Measurements from ENCODE around the gene PGS1.

PGS1 gene

GRCh38 chr17:78399028-78399692 is 20.7 kb downstream of the PGS1 start:
- DNase-seq (ENCODE audit: extremely low read depth, low read depth) = no peak
- TF ChIP-seq, protein P1, sequence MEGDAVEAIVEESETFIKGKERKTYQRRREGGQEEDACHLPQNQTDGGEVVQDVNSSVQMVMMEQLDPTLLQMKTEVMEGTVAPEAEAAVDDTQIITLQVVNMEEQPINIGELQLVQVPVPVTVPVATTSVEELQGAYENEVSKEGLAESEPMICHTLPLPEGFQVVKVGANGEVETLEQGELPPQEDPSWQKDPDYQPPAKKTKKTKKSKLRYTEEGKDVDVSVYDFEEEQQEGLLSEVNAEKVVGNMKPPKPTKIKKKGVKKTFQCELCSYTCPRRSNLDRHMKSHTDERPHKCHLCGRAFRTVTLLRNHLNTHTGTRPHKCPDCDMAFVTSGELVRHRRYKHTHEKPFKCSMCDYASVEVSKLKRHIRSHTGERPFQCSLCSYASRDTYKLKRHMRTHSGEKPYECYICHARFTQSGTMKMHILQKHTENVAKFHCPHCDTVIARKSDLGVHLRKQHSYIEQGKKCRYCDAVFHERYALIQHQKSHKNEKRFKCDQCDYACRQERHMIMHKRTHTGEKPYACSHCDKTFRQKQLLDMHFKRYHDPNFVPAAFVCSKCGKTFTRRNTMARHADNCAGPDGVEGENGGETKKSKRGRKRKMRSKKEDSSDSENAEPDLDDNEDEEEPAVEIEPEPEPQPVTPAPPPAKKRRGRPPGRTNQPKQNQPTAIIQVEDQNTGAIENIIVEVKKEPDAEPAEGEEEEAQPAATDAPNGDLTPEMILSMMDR (IDR thresholded peaks at IDR 0.05; ENCODE audit: low read depth, low read length) = no peak

DNA sequence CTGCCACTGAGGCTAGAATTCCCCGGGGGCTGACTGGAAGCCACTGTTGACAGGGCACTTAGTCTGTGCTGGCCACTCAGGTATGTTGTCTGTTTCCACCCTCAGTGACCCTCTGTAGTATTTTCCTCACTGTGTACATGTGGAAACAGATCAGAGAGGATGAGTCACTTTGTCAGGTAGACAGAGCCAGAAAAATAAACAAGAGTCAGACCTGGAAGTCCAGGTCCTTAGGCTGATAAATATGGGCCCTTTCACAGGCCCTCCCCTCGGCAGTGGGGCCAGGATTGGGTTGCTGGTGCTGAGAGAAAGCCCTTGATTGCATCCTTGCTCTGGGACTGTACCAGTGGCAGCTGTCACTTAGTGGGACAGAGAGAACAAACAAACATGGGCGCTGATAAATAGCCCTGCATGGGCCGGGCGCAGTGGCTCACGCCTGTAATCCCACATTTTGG is 21.3 kb downstream of the PGS1 start:
- TF ChIP-seq, protein P1 (IDR thresholded peaks at IDR 0.05; ENCODE audit: low read depth, low read length) = no peak
- no peak for DNase-seq (ENCODE audit: extremely low read depth, low read depth)

DNA sequence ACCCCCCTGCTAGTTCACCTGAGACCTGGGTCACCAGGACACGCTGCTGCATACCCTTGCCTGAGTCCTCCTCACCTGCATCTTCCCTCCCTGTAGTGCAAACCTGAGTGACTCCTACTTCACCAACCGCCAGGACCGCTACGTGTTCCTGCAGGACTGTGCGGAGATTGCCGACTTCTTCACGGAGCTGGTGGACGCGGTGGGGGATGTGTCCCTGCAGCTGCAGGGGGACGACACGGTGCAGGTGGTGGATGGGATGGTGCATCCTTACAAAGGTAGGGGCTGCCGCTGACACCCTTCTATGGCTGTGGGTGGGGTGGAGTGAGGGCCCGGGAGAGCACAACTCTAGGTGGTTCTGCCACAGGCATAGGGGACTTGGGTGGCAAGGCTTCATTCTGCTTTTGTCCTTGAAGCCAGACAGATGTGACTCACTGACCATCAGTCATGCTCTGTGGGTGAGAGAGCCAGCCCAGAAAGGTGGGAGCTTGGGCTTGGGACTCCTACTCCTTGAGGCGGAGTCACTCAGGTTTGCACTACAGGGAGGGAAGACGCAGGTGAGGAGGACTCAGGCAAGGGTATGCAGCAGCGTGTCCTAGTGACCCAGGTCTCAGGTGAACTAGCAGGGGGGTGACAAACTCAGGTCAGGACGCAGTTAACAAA is 22.3 kb downstream of the PGS1 start:
- TF ChIP-seq, protein P1 (IDR thresholded peaks at IDR 0.05; ENCODE audit: low read depth, low read length) = no peak
- no peak for DNase-seq (ENCODE audit: extremely low read depth, low read depth)

DNA sequence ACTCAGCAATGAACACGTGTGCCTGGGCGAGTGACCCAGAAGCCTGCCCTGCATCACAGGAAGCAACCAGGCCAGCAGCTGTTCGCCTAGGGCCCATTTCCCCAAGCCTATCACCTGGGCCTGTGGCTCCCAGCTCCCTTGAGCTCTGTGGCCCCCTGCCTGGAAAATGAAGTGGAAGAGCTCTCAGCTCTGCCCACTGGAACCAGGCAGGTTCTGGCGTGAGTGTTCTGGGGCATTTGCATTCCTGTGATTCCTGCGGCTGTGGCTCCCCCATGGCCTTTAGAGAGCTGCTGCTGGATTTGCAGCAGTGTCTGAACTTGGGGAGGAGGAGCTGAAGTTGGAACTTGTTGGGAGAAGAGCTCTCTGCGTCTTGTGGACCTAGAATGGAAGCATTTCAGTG is 22.8 kb downstream of the PGS1 start:
- no peak for DNase-seq (ENCODE audit: extremely low read depth, low read depth)
- TF ChIP-seq, protein P1 (IDR thresholded peaks at IDR 0.05; ENCODE audit: low read depth, low read length) = no peak

- TF ChIP-seq, protein P1 (IDR thresholded peaks at IDR 0.05; ENCODE audit: low read depth, low read length) = no peak
These were observed 23.4 kb downstream of the PGS1 start for GRCh38 chr17:78401891-78402290.

DNA sequence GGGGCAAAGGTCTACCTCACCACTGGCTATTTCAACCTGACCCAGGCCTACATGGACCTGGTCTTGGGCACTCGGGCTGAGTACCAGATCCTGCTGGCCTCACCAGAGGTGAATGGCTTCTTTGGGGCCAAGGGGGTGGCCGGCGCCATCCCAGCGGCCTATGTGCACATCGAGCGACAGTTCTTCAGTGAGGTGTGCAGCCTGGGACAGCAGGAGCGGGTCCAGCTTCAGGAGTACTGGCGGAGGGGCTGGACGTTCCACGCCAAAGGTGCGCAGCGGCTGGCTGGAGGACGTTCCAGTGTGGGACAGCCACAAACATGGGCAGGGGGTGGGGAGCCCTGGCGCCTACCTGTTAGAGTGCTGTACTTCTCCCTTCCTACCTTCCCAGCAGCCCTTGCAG is 25.4 kb downstream of the PGS1 start:
- DNase-seq (ENCODE audit: extremely low read depth, low read depth) = no peak

More at GRCh38 chr17:78401891-78402290, 23.4 kb downstream of the PGS1 start:
- DNase-seq (ENCODE audit: extremely low read depth, low read depth) = no peak

GRCh38 chr17:78406396-78406795 is 27.9 kb downstream of the PGS1 start:
- DNase-seq (ENCODE audit: extremely low read depth, low read depth) = no peak
- TF ChIP-seq, protein P1 (IDR thresholded peaks at IDR 0.05; ENCODE audit: low read depth, low read length) = no peak

More for the DNA sequence above, 25.4 kb downstream of the PGS1 start:
- TF ChIP-seq, protein P1 (IDR thresholded peaks at IDR 0.05; ENCODE audit: low read depth, low read length) = no peak

Data from AG09319 (cell line).